Measurements from ENCODE around the gene MPC1.
A peak's percentile ranks its signal among the peaks of the same experiment; 100 is the strongest.
"Not testable (repeated sequence)": the region's sequence is repeated elsewhere in the genome, so short reads cannot be mapped to it uniquely, and the experiment has no call there.

The MPC1 gene

GRCh38 chr6:166388290-166389004 lies 5.7 kb upstream of the MPC1 start:
- TF ChIP-seq, protein P1, sequence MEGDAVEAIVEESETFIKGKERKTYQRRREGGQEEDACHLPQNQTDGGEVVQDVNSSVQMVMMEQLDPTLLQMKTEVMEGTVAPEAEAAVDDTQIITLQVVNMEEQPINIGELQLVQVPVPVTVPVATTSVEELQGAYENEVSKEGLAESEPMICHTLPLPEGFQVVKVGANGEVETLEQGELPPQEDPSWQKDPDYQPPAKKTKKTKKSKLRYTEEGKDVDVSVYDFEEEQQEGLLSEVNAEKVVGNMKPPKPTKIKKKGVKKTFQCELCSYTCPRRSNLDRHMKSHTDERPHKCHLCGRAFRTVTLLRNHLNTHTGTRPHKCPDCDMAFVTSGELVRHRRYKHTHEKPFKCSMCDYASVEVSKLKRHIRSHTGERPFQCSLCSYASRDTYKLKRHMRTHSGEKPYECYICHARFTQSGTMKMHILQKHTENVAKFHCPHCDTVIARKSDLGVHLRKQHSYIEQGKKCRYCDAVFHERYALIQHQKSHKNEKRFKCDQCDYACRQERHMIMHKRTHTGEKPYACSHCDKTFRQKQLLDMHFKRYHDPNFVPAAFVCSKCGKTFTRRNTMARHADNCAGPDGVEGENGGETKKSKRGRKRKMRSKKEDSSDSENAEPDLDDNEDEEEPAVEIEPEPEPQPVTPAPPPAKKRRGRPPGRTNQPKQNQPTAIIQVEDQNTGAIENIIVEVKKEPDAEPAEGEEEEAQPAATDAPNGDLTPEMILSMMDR (IDR thresholded peaks at IDR 0.05) = no peak
- TF ChIP-seq ZFX (IDR thresholded peaks at IDR 0.05; ENCODE audit: borderline replicate concordance) = no peak
- H3K27ac ChIP-seq = no peak overlapping the region

GRCh38 chr6:166387642-166388289 lies 5.0 kb upstream of the MPC1 start:
- H3K27ac ChIP-seq = no peak overlapping the region
- TF ChIP-seq, protein P1 (IDR thresholded peaks at IDR 0.05) = no peak
- no peak for TF ChIP-seq ZFX (IDR thresholded peaks at IDR 0.05; ENCODE audit: borderline replicate concordance)

- H3K27ac ChIP-seq = not testable (repeated sequence)
Measured at GRCh38 chr6:166387098-166387497, 4.4 kb upstream of the MPC1 start.

- TF ChIP-seq, protein P1 (IDR thresholded peaks at IDR 0.05) = no peak
- no peak for TF ChIP-seq ZFX (IDR thresholded peaks at IDR 0.05; ENCODE audit: borderline replicate concordance)
- no peak overlapping the region for H3K27ac ChIP-seq
Measured at GRCh38 chr6:166386111-166386510, 3.4 kb upstream of the MPC1 start.

DNA sequence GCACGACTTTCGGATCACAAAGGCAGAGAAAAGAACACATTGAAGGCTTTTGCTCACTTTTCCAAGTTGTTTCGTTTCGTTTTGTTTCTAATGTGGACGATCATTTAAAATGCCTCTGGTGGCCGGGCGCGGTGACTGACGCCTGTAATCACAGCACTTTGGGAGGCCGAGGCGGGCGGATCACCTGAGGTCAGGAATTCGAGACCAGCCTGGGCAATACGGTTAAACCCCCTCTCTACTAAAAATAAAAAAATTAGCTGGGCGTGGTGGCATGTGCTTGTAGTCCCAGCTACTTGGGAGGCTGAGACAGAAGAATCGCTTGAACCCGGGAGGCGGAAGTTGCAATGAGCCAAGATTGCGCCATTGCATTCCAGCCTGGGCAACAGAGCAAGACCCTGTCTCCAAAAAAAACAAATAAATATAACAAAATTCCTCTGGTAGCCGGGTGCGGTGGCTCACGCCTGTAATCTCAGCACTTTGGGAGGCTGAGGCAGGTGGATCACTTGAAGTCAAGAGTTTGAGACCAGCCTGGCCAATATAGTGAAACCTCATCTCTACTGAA lies 1.1 kb upstream of the MPC1 start:
- H3K27ac ChIP-seq = peak overlapping the region; percentile 83

DNA sequence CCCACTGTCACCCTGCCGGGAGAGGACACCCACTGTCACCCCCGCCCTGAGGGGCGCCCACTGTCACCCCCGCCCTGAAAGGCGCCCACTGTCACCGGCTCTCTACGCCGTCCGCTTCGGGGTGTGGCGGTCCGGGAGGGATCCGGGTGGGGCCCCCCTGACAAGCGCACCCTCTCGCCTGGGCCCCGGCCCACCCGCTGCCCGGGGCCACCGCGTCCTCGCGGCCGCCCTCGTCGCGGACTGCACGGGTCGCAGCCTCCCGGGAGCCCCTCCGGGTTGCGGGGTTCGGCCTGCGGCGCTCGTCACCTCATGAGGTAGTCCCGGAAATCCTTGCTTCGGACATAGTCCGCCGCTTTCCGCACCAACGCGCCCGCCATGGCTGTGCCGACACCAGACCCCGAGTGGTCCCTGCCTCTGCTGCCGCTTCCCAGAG lies 224 bp downstream of the MPC1 start:
- TF ChIP-seq, protein P1 (IDR thresholded peaks at IDR 0.05) = no peak
- TF ChIP-seq ZFX (IDR thresholded peaks at IDR 0.05; ENCODE audit: borderline replicate concordance) = no peak
- H3K27ac ChIP-seq = peak overlapping the region; percentile 32; the same call in 1 of the 2 replicates

GRCh38 chr6:166381733-166382499 lies 824 bp downstream of the MPC1 start:
- H3K27ac ChIP-seq = 0 out of 2 replicates have a peak overlapping the region, but pooled peaks have one; percentile 32
- no peak for TF ChIP-seq ZFX (IDR thresholded peaks at IDR 0.05; ENCODE audit: borderline replicate concordance)
- TF ChIP-seq, protein P1 (IDR thresholded peaks at IDR 0.05) = peak; percentile 80

DNA sequence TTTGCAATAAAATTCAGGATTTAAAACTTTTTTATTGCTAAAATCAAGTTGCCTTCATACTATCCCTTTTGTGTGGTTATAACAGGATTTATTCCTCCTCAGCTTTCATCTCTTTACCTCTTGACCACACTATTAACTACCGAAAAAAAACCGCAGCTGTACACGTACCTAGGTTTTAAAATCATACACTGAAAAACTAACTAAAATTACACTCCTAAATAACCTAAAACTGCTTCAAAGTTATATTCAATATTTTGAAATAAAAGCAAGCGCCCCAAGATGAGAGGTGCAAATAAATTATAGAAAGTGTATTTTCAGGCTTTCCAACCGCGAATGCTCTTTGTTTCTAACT lies 1.4 kb downstream of the MPC1 start:
- H3K27ac ChIP-seq = no peak overlapping the region
- TF ChIP-seq ZFX (IDR thresholded peaks at IDR 0.05; ENCODE audit: borderline replicate concordance) = no peak
- TF ChIP-seq, protein P1 (IDR thresholded peaks at IDR 0.05) = no peak
